Spleen (tissue), 11 donors: ENCODE data around the gene PER1. TPM values are rescaled to one million over a fixed set of nuclear protein-coding genes. Genes with fewer than 3 reads are reported as not detected.

Source experiments
- DNase-seq: peaks from one replicate; pipeline ENCODE4 v3.0.0-alpha.2; 2020
- H3K27ac ChIP-seq, 8 donors: fragments of 200-600 bp; sonication (generic) in 7 of 8; 1 replicate in 4 of 8; 2 replicates in 4 of 8; pipeline versions ENCODE4 v1.5.0 to v1.8.0; 2016 to 2021; ENCODE audit warnings: inconsistent platforms in 4 of 8, mild to moderate bottlenecking in 4 of 8, moderate library complexity in 1 of 8
- H3K27me3 ChIP-seq, 7 donors: fragments of 200-600 bp; sonication (generic) in 6 of 7; replicated peaks in 1 of 7; 1 replicate in 4 of 7; 2 replicates in 3 of 7; pipeline versions ENCODE4 v1.5.0 to v1.8.0; 2016 to 2021; ENCODE audit warnings: inconsistent platforms in 3 of 7, mild to moderate bottlenecking in 1 of 7
- H3K36me3 ChIP-seq, 6 donors: fragments of 200-600 bp; sonication (generic) in 5 of 6; 1 replicate in 4 of 6; 2 replicates in 2 of 6; pipeline versions ENCODE4 v1.5.0 to v1.8.0; 2016 to 2021; ENCODE audit warnings: inconsistent platforms in 2 of 6
- H3K4me1 ChIP-seq, 6 donors: fragments of 200-600 bp; sonication (generic) in 5 of 6; 1 replicate in 3 of 6; 2 replicates in 3 of 6; pipeline versions ENCODE4 v1.5.0 to v1.8.0; 2016 to 2021; ENCODE audit warnings: inconsistent platforms in 3 of 6
- H3K4me3 ChIP-seq, 8 donors: fragments of 200-600 bp; sonication (generic) in 7 of 8; 1 replicate in 4 of 8; 2 replicates in 4 of 8; pipeline versions ENCODE4 v1.5.0 to v1.8.0; 2016 to 2021; ENCODE audit warnings: inconsistent platforms in 4 of 8, mild to moderate bottlenecking in 4 of 8, moderate library complexity in 2 of 8
- H3K9me3 ChIP-seq, 8 donors: fragments of 200-600 bp; sonication (generic) in 7 of 8; 1 replicate in 4 of 8; 2 replicates in 4 of 8; pipeline versions ENCODE4 v1.5.0 to v1.8.0; 2016 to 2021; ENCODE audit warnings: inconsistent platforms in 4 of 8
- CTCF ChIP-seq, 11 experiments: fragments of 200-600 bp in 7 of 11; fragments of 450-650 bp in 4 of 11; sonication (generic) in 4 of 11; IDR thresholded peaks in 8 of 11; conservative IDR thresholded peaks in 3 of 11; 1 replicate in 7 of 11; 2 replicates in 4 of 11; pipeline versions ENCODE4 v1.4.0 to v1.8.0; 2016 to 2021; ENCODE audit warnings: antibody characterized with exemption in 11 of 11, inconsistent platforms in 4 of 11, mild to moderate bottlenecking in 1 of 11
- POLR2A ChIP-seq, 3 donors: fragments of 450-650 bp; IDR thresholded peaks; one replicate each; pipeline ENCODE4 v1.5.1; 2017; ENCODE audit warnings: antibody characterized with exemption in 3 of 3, mild to moderate bottlenecking in 1 of 3
- POLR2AphosphoS5 ChIP-seq, 3 donors: sonication (generic); formaldehyde crosslinking; IDR thresholded peaks; one replicate each; pipeline ENCODE4 v1.5.1; 2017; ENCODE audit warnings: antibody characterized with exemption in 3 of 3
- WGBS, 5 donors: extraction: QIAGEN DNeasy Blood & Tissue Kit in 3 of 5; methylation state at CpG; one replicate each; pipeline versions ENCODE4 v1.1.5 to v1.1.7; 2013 to 2018; 5-methylcytosine and 5-hydroxymethylcytosine counted together
- intact Hi-C: fragments of 100-400 bp; cut with DNase I; formaldehyde crosslinking; loops from one replicate; pipeline ENCODE4 v1.15.0; 2023; ENCODE audit warnings: low total_unique reads
- polyA plus RNA-seq, 3 donors: library from polyadenylated mRNA; stranded (reverse); fragments of 200-250 nt; gene quantifications; one replicate each; pipeline ENCODE4 v1.2.1, GENCODE V29; 2013
- total RNA-seq, 7 donors: library from RNA; depleted of rRNA in 3 of 7; stranded (reverse); fragments of >200 nt in 3 of 7; fragmentation: NEBNext Ultra II Directional in 4 of 7; extraction: Animal tissue kit (Norgen Biotek cat#: 25700) in 4 of 7; gene quantifications; one replicate each; pipeline versions ENCODE4 v1.1.0 to v1.2.1, GENCODE V29; 2016 to 2021
- donor health status: healthy with polysubstance abuse.
- donor health status: DM: no; HTN: no; CAD: no; lungs with moderate emphysema.
- donor health status: DM: no; HTN: no; CAD: no.
- donor health status: Bipolar disorder and iron deficiency.
- donor health status: healthy.
- donor health status: DM: no; HTN: no; CAD: no.
- donor health status: DM: yes; HTN: yes; CAD: no.

The PER1 gene
- total and polyA plus RNA-seq, 10 donors: 12.6 to 213 (median 73.5) TPM

DNA sequence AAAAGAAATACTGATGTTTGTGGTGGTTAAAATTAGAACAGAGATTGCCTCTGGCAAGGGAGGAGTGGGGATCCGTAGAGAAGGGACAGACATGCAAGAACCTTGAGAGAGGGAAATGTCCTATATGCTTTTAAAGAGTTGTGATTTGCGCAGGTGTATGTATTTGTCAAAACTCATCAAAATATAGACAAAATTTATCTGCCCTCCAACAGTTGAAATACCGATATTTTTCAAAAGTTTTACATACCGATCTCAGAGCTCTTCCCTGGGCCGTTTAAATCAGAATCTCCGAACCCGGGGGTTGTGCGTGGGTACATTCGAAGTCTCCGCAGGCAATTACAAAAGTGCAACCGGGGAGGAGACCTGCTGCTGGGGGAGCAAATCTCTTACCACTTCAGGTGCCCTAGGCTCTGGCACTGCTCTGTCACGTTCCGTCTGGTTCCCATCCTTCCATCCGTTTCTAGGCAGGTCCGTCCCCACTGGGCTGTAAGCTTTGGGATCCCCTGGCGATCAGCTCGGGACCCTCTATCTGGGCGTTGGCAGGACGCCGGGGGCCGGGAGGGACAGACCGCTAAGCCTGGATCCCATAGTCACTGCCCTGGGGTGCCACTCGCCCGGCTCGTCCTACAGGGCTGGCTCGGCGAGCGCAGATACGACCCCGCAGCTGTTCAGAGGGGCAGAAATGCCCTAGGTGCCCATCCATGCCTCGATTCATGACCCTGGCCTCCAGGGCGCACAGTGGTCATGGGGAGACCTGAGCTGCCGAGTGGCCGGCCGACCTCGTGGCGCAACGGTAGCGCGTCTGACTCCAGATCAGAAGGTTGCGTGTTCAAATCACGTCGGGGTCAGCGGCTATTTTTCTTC, 33.6 kb upstream of the PER1 start:
- intact Hi-C loops: no loop called here
- DNase-seq: peak; percentile 95
- 0 to 1% (median 1%) methylated on average over 38 to 44 of the region's 44 CpGs for WGBS, 5 donors

DNA sequence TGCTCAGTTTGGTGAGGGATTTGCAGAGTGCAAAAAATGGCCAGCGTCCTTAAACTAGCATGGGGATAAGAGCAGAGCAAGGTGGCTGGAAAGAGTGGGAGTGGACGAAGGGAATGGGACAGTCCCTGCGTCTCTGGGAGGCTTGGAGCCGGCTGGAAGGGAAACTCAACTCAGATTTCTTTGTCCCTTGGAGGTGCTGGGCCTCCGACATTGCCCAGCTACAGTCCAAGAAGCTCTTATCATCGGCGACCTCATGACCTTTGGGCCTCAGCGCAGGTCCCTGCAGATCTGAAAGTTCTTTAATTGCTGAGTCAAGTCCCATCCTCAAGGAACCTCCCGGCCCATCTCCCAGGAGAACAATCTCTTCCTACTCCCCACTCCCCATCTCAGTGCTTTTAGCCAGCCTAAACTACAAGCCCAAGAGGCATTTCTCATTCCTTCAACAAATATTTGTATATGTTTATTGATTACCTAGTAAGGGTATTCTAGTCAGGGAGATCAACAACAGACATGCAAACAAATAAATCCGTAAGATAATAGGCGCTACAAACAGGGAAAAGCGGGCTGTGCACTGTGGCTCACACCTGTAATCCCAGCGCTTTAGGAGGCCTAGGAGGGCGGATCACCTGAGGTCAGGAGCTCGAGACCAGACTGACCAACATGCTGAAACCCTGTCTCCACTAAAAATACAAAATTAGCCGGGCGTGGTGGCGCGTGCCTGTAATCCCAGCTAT, 25.0 kb upstream of the PER1 start:
- H3K36me3 ChIP-seq: no peaks in the 10 kb centered on the region
- H3K9me3 ChIP-seq: no peaks in the 10 kb centered on the region
- peak overlapping the region; percentile 74 to 95 (median 86) for H3K27ac ChIP-seq
- no peaks in the 10 kb centered on the region for H3K27me3 ChIP-seq
- peak overlapping the region in 6 of 8 donors; percentile 56 to 83 (median 58) for H3K4me3 ChIP-seq
- WGBS, 5 donors: 80 to 86% (median 86%) methylated on average over 19 of the region's 19 CpGs
- H3K4me1 ChIP-seq: peaks cover 23 to 60% (median 50%) of the 10 kb centered on the region in 6 donors
- DNase-seq: no peak
- TF ChIP-seq POLR2A (IDR thresholded peaks at IDR 0.05) (no peak), POLR2AphosphoS5 (IDR thresholded peaks at IDR 0.05) (no peak), CTCF (IDR thresholded peaks at IDR 0.05 in 8 of 11, conservative IDR thresholded peaks at IDR 0.05 in 3 of 11) (no peak)
- intact Hi-C loops: no loop called here

More for the DNA sequence above, 33.6 kb upstream of the PER1 start:
- no peaks in the 10 kb centered on the region for H3K9me3 ChIP-seq
- TF ChIP-seq POLR2AphosphoS5 (IDR thresholded peaks at IDR 0.05) (peak; percentile 87 to 94 (median 89)), POLR2A (IDR thresholded peaks at IDR 0.05) (peak; percentile 24 to 54 (median 47)), CTCF (IDR thresholded peaks at IDR 0.05 in 8 of 11, conservative IDR thresholded peaks at IDR 0.05 in 3 of 11) (no peak)
- no peaks in the 10 kb centered on the region for H3K27me3 ChIP-seq
- peak overlapping the region; percentile 95 to 97 (median 96) for H3K27ac ChIP-seq
- H3K36me3 ChIP-seq: no peaks in the 10 kb centered on the region
- peak overlapping the region; percentile 50 to 87 (median 78) for H3K4me3 ChIP-seq
- H3K4me1 ChIP-seq: peaks cover 19 to 71% (median 46%) of the 10 kb centered on the region in 6 donors

- WGBS, 5 donors: 1 to 3% (median 3%) methylated on average over 8 to 56 of the region's 56 CpGs
- H3K27ac ChIP-seq: peak within 1 kb of the TSS; percentile 74 to 95 (median 86)
- DNase-seq: peak; percentile 97
- no peaks in the 10 kb centered on the region for H3K36me3 ChIP-seq
- no peak for TF ChIP-seq POLR2A (IDR thresholded peaks at IDR 0.05)
- TF ChIP-seq POLR2AphosphoS5 (IDR thresholded peaks at IDR 0.05): peak; percentile 79 to 86 (median 86)
- peak in 4 of 11 experiments; percentile 6 to 34 (median 30) for TF ChIP-seq CTCF (IDR thresholded peaks at IDR 0.05 in 8 of 11, conservative IDR thresholded peaks at IDR 0.05 in 3 of 11)
- intact Hi-C loops: no loop called here
- H3K9me3 ChIP-seq: no peaks in the 10 kb centered on the region
- no peaks in the 10 kb centered on the region for H3K27me3 ChIP-seq
- H3K4me1 ChIP-seq: peaks cover 23 to 57% (median 46%) of the 10 kb centered on the region in 6 donors
- H3K4me3 ChIP-seq: peak within 1 kb of the TSS; percentile 40 to 83 (median 56)
Observed at GRCh38 chr17:8176197-8176940, 24.2 kb upstream of the PER1 start, which contains the start of gene TMEM107. Gene TMEM107, minus strand, starts transcription at chr17:8176380. Its CDS starts 94 bp downstream, at chr17:8176286.
